VCaP (cell line): Measurements from ENCODE around the gene RHEBL1.

Experiments used
- H3K27ac ChIP-seq: fragments of 450-650 bp; 2 replicates; pipeline ENCODE4 v1.5.1; 2017
- CTCF ChIP-seq: fragments of 450-650 bp; conservative IDR thresholded peaks from 2 replicates; pipeline ENCODE4 v1.5.1; 2017; ENCODE audit warnings: mild to moderate bottlenecking, moderate library complexity

The RHEBL1 gene

GRCh38 chr12:49044660-49045059 lies 25.1 kb downstream of the RHEBL1 start:
- TF ChIP-seq CTCF: no peak
- H3K27ac ChIP-seq: no peak overlapping the region

GRCh38 chr12:49043856-49044258 lies 25.9 kb downstream of the RHEBL1 start:
- H3K27ac ChIP-seq: no peak overlapping the region
- TF ChIP-seq CTCF: peak; percentile 80

GRCh38 chr12:49043241-49043640 lies 26.5 kb downstream of the RHEBL1 start:
- TF ChIP-seq CTCF: no peak
- H3K27ac ChIP-seq: no peak overlapping the region

- no peak overlapping the region for H3K27ac ChIP-seq
- TF ChIP-seq CTCF: no peak
Observed at GRCh38 chr12:49041881-49042484, 27.8 kb downstream of the RHEBL1 start.

GRCh38 chr12:49041036-49041880 lies 28.5 kb downstream of the RHEBL1 start:
- no peak for TF ChIP-seq CTCF
- no peak overlapping the region for H3K27ac ChIP-seq

GRCh38 chr12:49040364-49040855 lies 29.4 kb downstream of the RHEBL1 start:
- no peak overlapping the region for H3K27ac ChIP-seq
- TF ChIP-seq CTCF: no peak

- no peak overlapping the region for H3K27ac ChIP-seq
- TF ChIP-seq CTCF: no peak
Observed at GRCh38 chr12:49039421-49040363, 30.1 kb downstream of the RHEBL1 start.
